Neuronal stem cell (in vitro differentiated cells): ENCODE measurements around the gene C6orf132.

ENCODE experiments used
- DNase-seq: peaks from one replicate; pipeline ENCODE4 v3.0.0-alpha.2; 2013; ENCODE audit warnings: low spot score
- H2AFZ ChIP-seq: one replicate; pipeline ENCODE4 v1.6.1; 2013; ENCODE audit warnings: mild to moderate bottlenecking, low read length, inconsistent platforms
- H2AK5ac ChIP-seq: 2 replicates; pipeline ENCODE4 v1.6.1; 2013; ENCODE audit warnings: low read depth, mild to moderate bottlenecking, inconsistent platforms, low read length, moderate library complexity, mixed read lengths
- H2BK120ac ChIP-seq: 2 replicates; pipeline ENCODE4 v1.6.1; 2013; ENCODE audit warnings: low read depth, mild to moderate bottlenecking, inconsistent platforms, low read length, moderate library complexity, mixed read lengths
- H2BK12ac ChIP-seq: one replicate; pipeline ENCODE4 v1.6.1; 2013; ENCODE audit warnings: low read length, inconsistent platforms
- H2BK15ac ChIP-seq: 2 replicates; pipeline ENCODE4 v1.6.1; 2013; ENCODE audit warnings: mild to moderate bottlenecking, low read length, inconsistent platforms, mixed read lengths
- H2BK5ac ChIP-seq: one replicate; pipeline ENCODE4 v1.6.1; 2013; ENCODE audit warnings: inconsistent platforms, mild to moderate bottlenecking, low read length, moderate library complexity
- H3K14ac ChIP-seq: one replicate; pipeline ENCODE4 v1.6.1; 2013; ENCODE audit warnings: low read length, inconsistent platforms
- H3K18ac ChIP-seq: 2 replicates; pipeline ENCODE4 v1.6.1; 2013; ENCODE audit warnings: low read length, inconsistent platforms
- H3K23ac ChIP-seq: 2 replicates; pipeline ENCODE4 v1.6.1; 2013; ENCODE audit warnings: low read depth, mild to moderate bottlenecking, mixed read lengths, low read length, inconsistent platforms; ENCODE audit not compliant: poor library complexity
- H3K27ac ChIP-seq: replicated peaks from 3 replicates; pipeline ENCODE4 v1.5.1; 2013; ENCODE audit warnings: low read length, inconsistent platforms
- H3K27me3 ChIP-seq, 3 experiments: 2 replicates each; pipeline ENCODE4 v1.6.1; 2013; ENCODE audit warnings: low read length in 3 of 3, mild to moderate bottlenecking in 2 of 3, inconsistent platforms in 1 of 3, low read depth in 1 of 3, mixed read lengths in 1 of 3, moderate library complexity in 1 of 3; ENCODE audit not compliant: control insufficient read depth in 3 of 3, insufficient read depth in 3 of 3
- H3K36me3 ChIP-seq, 2 donors: replicated peaks in 1 of 2; 2 replicates each; pipeline ENCODE4 v1.6.1; 2013; ENCODE audit warnings: low read length in 2 of 2; ENCODE audit not compliant: control insufficient read depth in 2 of 2, insufficient read depth in 2 of 2
- H3K4ac ChIP-seq: 2 replicates; pipeline ENCODE4 v1.6.1; 2013; ENCODE audit warnings: inconsistent platforms, mild to moderate bottlenecking, low read length, moderate library complexity
- H3K4me1 ChIP-seq, 2 donors: 1 replicate in 1 of 2; 2 replicates in 1 of 2; pipeline ENCODE4 v1.6.1; 2013; ENCODE audit warnings: low read length in 2 of 2, low read depth in 1 of 2; ENCODE audit not compliant: control insufficient read depth in 2 of 2, insufficient read depth in 1 of 2
- H3K4me2 ChIP-seq: one replicate; pipeline ENCODE4 v1.6.1; 2013; ENCODE audit warnings: mild to moderate bottlenecking, low read length, inconsistent platforms; ENCODE audit not compliant: insufficient read depth, poor library complexity, severe bottlenecking
- H3K4me3 ChIP-seq, 2 donors: 2 replicates each; pipeline ENCODE4 v1.5.1; 2013; ENCODE audit warnings: low read length in 2 of 2, mild to moderate bottlenecking in 2 of 2, inconsistent platforms in 1 of 2, moderate library complexity in 1 of 2
- H3K79me1 ChIP-seq: one replicate; pipeline ENCODE4 v1.6.1; 2013; ENCODE audit warnings: low read depth, mild to moderate bottlenecking, inconsistent platforms, low read length, moderate library complexity
- H3K9ac ChIP-seq: one replicate; pipeline ENCODE4 v1.6.1; 2013; ENCODE audit warnings: mild to moderate bottlenecking, low read depth, low read length, inconsistent platforms; ENCODE audit not compliant: poor library complexity
- H3K9me3 ChIP-seq, 2 donors: replicated peaks in 1 of 2; 2 replicates each; pipeline versions ENCODE3 to v1.6.1; 2013; ENCODE audit warnings: low read length in 2 of 2, mild to moderate bottlenecking in 2 of 2, inconsistent platforms in 1 of 2, low read depth in 1 of 2, mixed read lengths in 1 of 2, moderate library complexity in 1 of 2; ENCODE audit not compliant: control insufficient read depth in 2 of 2, insufficient read depth in 1 of 2
- H4K8ac ChIP-seq: one replicate; pipeline ENCODE4 v1.6.1; 2013; ENCODE audit warnings: low read depth, mild to moderate bottlenecking, inconsistent platforms, low read length, moderate library complexity
- H4K91ac ChIP-seq: one replicate; pipeline ENCODE4 v1.6.1; 2013; ENCODE audit warnings: low read length, low read depth, mild to moderate bottlenecking, inconsistent platforms; ENCODE audit not compliant: poor library complexity
- WGBS, 2 donors: extraction: QIAGEN DNeasy Blood & Tissue Kit; methylation state at CpG; one replicate each; pipeline ENCODE4 v1.1.7; 2013; ENCODE audit warnings: missing lambda C conversion rate in 2 of 2, mixed read lengths in 1 of 2; ENCODE audit not compliant: insufficient read length in 2 of 2, insufficient replicate concordance in 1 of 2; ENCODE audit errors: extremely low coverage in 2 of 2; 5-methylcytosine and 5-hydroxymethylcytosine counted together

C6orf132 gene

GRCh38 chr6:42147138-42147562, 4.7 kb upstream of the C6orf132 start:
- no CpG with 5 or more reads among the region's 10 CpGs for WGBS, 2 donors
- no peaks in the 10 kb centered on the region for H3K36me3 ChIP-seq
- no peak overlapping the region for H2BK120ac ChIP-seq
- H3K79me1 ChIP-seq = no peaks in the 10 kb centered on the region
- H3K27ac ChIP-seq = no peak overlapping the region
- H2AFZ ChIP-seq = no peak overlapping the region
- DNase-seq = no peak
- no peak overlapping the region for H3K23ac ChIP-seq
- peaks cover 5 to 30% (median 15%) of the 10 kb centered on the region in 3 experiments for H3K27me3 ChIP-seq
- no peak overlapping the region for H4K8ac ChIP-seq
- H3K18ac ChIP-seq = no peak overlapping the region
- H3K9ac ChIP-seq = no peak overlapping the region
- H2BK15ac ChIP-seq = no peak overlapping the region
- H3K4ac ChIP-seq = no peak overlapping the region
- no peak overlapping the region for H3K4me2 ChIP-seq
- no peak overlapping the region for H3K14ac ChIP-seq
- H2AK5ac ChIP-seq = no peak overlapping the region
- H4K91ac ChIP-seq = no peak overlapping the region
- no peak overlapping the region for H3K4me3 ChIP-seq
- no peaks in the 10 kb centered on the region for H3K9me3 ChIP-seq
- peaks cover 2 to 12% of the 10 kb centered on the region in 2 donors for H3K4me1 ChIP-seq
- H2BK12ac ChIP-seq = no peak overlapping the region
- no peak overlapping the region for H2BK5ac ChIP-seq

GRCh38 chr6:42141603-42142117, 760 bp downstream of the C6orf132 start:
- Histone ChIP-seq H3K4ac (no peak overlapping the region), H3K23ac (peak overlapping the region; percentile 3), H4K8ac (no peak overlapping the region), H4K91ac (no peak overlapping the region), H3K27ac (no peak overlapping the region), H3K4me1 (peaks cover 24 to 30% of the 10 kb centered on the region in 2 donors), H3K36me3 (no peaks in the 10 kb centered on the region), H3K9ac (no peak overlapping the region), H2BK12ac (no peak overlapping the region), H3K4me3 (no peak overlapping the region), H2BK5ac (peak overlapping the region; percentile 59), H3K14ac (no peak overlapping the region), H2AK5ac (peak overlapping the region; percentile 10), H3K9me3 (no peaks in the 10 kb centered on the region), H2BK15ac (peak overlapping the region; percentile 100), H2AFZ (peak overlapping the region; percentile 84), H3K18ac (peak overlapping the region; percentile 89), H3K4me2 (peak overlapping the region; percentile 100), H3K79me1 (no peaks in the 10 kb centered on the region), H3K27me3 (peaks cover 7 to 43% (median 35%) of the 10 kb centered on the region in 3 experiments), H2BK120ac (no peak overlapping the region)
- no peak for DNase-seq
- WGBS, 2 donors = no CpG with 5 or more reads among the region's 13 CpGs

GRCh38 chr6:42140756-42141602, 1.4 kb downstream of the C6orf132 start:
- H3K4me1 ChIP-seq = peaks cover 31 to 33% of the 10 kb centered on the region in 2 donors
- H3K9me3 ChIP-seq = no peaks in the 10 kb centered on the region
- no peak overlapping the region for H2BK15ac ChIP-seq
- H2AK5ac ChIP-seq = peak overlapping the region; percentile 10
- no peak overlapping the region for H2BK120ac ChIP-seq
- H2AFZ ChIP-seq = peak overlapping the region; percentile 84
- no peak overlapping the region for H2BK12ac ChIP-seq
- no peak overlapping the region for H3K9ac ChIP-seq
- H3K27me3 ChIP-seq = peaks cover 7 to 43% (median 35%) of the 10 kb centered on the region in 3 experiments
- no peak overlapping the region for H2BK5ac ChIP-seq
- H3K36me3 ChIP-seq = no peaks in the 10 kb centered on the region
- no peak overlapping the region for H4K8ac ChIP-seq
- H3K4me3 ChIP-seq = no peak overlapping the region
- H3K4ac ChIP-seq = no peak overlapping the region
- H3K4me2 ChIP-seq = no peak overlapping the region
- no peak overlapping the region for H3K23ac ChIP-seq
- no peak overlapping the region for H4K91ac ChIP-seq
- no peak for DNase-seq
- no peak overlapping the region for H3K27ac ChIP-seq
- no peak overlapping the region for H3K14ac ChIP-seq
- no peaks in the 10 kb centered on the region for H3K79me1 ChIP-seq
- WGBS, 2 donors = no CpG with 5 or more reads among the region's 9 CpGs
- no peak overlapping the region for H3K18ac ChIP-seq

GRCh38 chr6:42140032-42140431, 2.4 kb downstream of the C6orf132 start:
- H3K18ac ChIP-seq = peak overlapping the region; percentile 6
- H2BK120ac ChIP-seq = no peak overlapping the region
- H3K4me3 ChIP-seq = peak overlapping the region in 1 of 2 donors; percentile 40
- no peak overlapping the region for H3K23ac ChIP-seq
- no peak overlapping the region for H3K4ac ChIP-seq
- no peaks in the 10 kb centered on the region for H3K36me3 ChIP-seq
- peaks cover 31 to 35% of the 10 kb centered on the region in 2 donors for H3K4me1 ChIP-seq
- no peak overlapping the region for H2BK5ac ChIP-seq
- peak overlapping the region; percentile 69 for H2BK12ac ChIP-seq
- no peak overlapping the region for H3K4me2 ChIP-seq
- no peak overlapping the region for H3K9ac ChIP-seq
- no CpG with 5 or more reads among the region's 5 CpGs for WGBS, 2 donors
- no peak for DNase-seq
- no peak overlapping the region for H3K27ac ChIP-seq
- no peak overlapping the region for H2AFZ ChIP-seq
- H2BK15ac ChIP-seq = peak overlapping the region; percentile 2
- peaks cover 7 to 46% (median 35%) of the 10 kb centered on the region in 3 experiments for H3K27me3 ChIP-seq
- no peaks in the 10 kb centered on the region for H3K9me3 ChIP-seq
- H3K79me1 ChIP-seq = no peaks in the 10 kb centered on the region
- H4K91ac ChIP-seq = peak overlapping the region; percentile 85
- no peak overlapping the region for H4K8ac ChIP-seq
- H2AK5ac ChIP-seq = peak overlapping the region; percentile 33
- H3K14ac ChIP-seq = no peak overlapping the region
